Measurements from ENCODE around the gene C1QTNF8. TPM values are rescaled to one million over a fixed set of nuclear protein-coding genes. Genes with fewer than 3 reads are reported as not detected.
A peak's percentile ranks its signal among the peaks of the same experiment; 100 is the strongest.

C1QTNF8 gene
- total and polyA plus RNA-seq, 2 of the 13 experiments (the other 11 are each of a cell fraction or from before 2014, with no cell fraction given): 0.09 TPM; not detected in 1

GRCh38 chr16:1082266-1082951 lies 13.6 kb downstream of the C1QTNF8 start (continued):
- TF ChIP-seq, protein P1, sequence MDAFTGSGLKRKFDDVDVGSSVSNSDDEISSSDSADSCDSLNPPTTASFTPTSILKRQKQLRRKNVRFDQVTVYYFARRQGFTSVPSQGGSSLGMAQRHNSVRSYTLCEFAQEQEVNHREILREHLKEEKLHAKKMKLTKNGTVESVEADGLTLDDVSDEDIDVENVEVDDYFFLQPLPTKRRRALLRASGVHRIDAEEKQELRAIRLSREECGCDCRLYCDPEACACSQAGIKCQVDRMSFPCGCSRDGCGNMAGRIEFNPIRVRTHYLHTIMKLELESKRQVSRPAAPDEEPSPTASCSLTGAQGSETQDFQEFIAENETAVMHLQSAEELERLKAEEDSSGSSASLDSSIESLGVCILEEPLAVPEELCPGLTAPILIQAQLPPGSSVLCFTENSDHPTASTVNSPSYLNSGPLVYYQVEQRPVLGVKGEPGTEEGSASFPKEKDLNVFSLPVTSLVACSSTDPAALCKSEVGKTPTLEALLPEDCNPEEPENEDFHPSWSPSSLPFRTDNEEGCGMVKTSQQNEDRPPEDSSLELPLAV (CRISPR knock-in tag; conservative IDR thresholded peaks at IDR 0.05; ENCODE audit: low read depth): peak; percentile 75; the same call in 1 of the 2 replicates
- TF ChIP-seq GPN1 (CRISPR knock-in tag; IDR thresholded peaks at IDR 0.05; ENCODE audit: borderline replicate concordance) (no peak; the same call in 1 of the 2 replicates), RELA (CRISPR knock-in tag; IDR thresholded peaks at IDR 0.05) (0 out of 2 replicates have a peak, but pooled peaks have one; percentile 21), ATRX (CRISPR knock-in tag; IDR thresholded peaks at IDR 0.05; ENCODE audit: borderline replicate concordance) (0 out of 2 replicates have a peak, but pooled peaks have one; percentile 24), HNRNPH1 (optimal IDR thresholded peaks at IDR 0.05; ENCODE audit: low read depth, low read length) (no peak), HNF4G (IDR thresholded peaks at IDR 0.05; ENCODE audit: borderline replicate concordance, low read depth, low read length) (peak; percentile 54; the same call in 1 of the 2 replicates), HNF4G (CRISPR knock-in tag; IDR thresholded peaks at IDR 0.05; ENCODE audit: borderline replicate concordance, low read depth) (peak; percentile 85; the same call in 1 of the 2 replicates), KLF11 (CRISPR knock-in tag; IDR thresholded peaks at IDR 0.05) (peak; percentile 85; the same call in 1 of the 2 replicates), ELF1 (CRISPR knock-in tag; IDR thresholded peaks at IDR 0.05) (peak; percentile 82), ZGPAT (CRISPR knock-in tag; IDR thresholded peaks at IDR 0.05) (peak; percentile 91), CBX1 (IDR thresholded peaks at IDR 0.05; ENCODE audit: low read depth) (peak; percentile 76), TSC22D2 (CRISPR knock-in tag; IDR thresholded peaks at IDR 0.05; ENCODE audit: borderline replicate concordance) (0 out of 2 replicates have a peak, but pooled peaks have one; percentile 28), SCMH1 (CRISPR knock-in tag; IDR thresholded peaks at IDR 0.05; ENCODE audit: borderline replicate concordance) (no peak), GMEB1 (CRISPR knock-in tag; IDR thresholded peaks at IDR 0.05; ENCODE audit: borderline replicate concordance) (peak; percentile 63; the same call in 1 of the 2 replicates), IRF2 (CRISPR knock-in tag; IDR thresholded peaks at IDR 0.05) (peak; percentile 56; the same call in 1 of the 2 replicates), NCOA1 (CRISPR knock-in tag; IDR thresholded peaks at IDR 0.05) (peak; percentile 39; the same call in 1 of the 2 replicates), CTCF (CRISPR knock-in tag; IDR thresholded peaks at IDR 0.05) (0 out of 2 replicates have a peak, but pooled peaks have one; percentile 14), ZNF777 (CRISPR knock-in tag; IDR thresholded peaks at IDR 0.05) (peak; percentile 11; the same call in 1 of the 2 replicates), GZF1 (CRISPR knock-in tag; IDR thresholded peaks at IDR 0.05) (peak; percentile 93)
- TF ChIP-seq, protein P2, sequence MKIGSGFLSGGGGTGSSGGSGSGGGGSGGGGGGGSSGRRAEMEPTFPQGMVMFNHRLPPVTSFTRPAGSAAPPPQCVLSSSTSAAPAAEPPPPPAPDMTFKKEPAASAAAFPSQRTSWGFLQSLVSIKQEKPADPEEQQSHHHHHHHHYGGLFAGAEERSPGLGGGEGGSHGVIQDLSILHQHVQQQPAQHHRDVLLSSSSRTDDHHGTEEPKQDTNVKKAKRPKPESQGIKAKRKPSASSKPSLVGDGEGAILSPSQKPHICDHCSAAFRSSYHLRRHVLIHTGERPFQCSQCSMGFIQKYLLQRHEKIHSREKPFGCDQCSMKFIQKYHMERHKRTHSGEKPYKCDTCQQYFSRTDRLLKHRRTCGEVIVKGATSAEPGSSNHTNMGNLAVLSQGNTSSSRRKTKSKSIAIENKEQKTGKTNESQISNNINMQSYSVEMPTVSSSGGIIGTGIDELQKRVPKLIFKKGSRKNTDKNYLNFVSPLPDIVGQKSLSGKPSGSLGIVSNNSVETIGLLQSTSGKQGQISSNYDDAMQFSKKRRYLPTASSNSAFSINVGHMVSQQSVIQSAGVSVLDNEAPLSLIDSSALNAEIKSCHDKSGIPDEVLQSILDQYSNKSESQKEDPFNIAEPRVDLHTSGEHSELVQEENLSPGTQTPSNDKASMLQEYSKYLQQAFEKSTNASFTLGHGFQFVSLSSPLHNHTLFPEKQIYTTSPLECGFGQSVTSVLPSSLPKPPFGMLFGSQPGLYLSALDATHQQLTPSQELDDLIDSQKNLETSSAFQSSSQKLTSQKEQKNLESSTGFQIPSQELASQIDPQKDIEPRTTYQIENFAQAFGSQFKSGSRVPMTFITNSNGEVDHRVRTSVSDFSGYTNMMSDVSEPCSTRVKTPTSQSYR (CRISPR knock-in tag; IDR thresholded peaks at IDR 0.05; ENCODE audit: borderline replicate concordance): peak; percentile 67
